LNCaP clone FGC (cell line): ENCODE results near the gene OXCT1.

Experiments
- DNase-seq: peaks from one replicate; pipeline ENCODE4 v3.0.0-alpha.2; 2011; ENCODE audit warnings: low read depth
- H3K4me3 ChIP-seq: 2 replicates; pipeline ENCODE4 v1.5.1; 2011; ENCODE audit warnings: mild to moderate bottlenecking, low read depth, low read length, control low read depth
- CTCF ChIP-seq: IDR thresholded peaks from 2 replicates; pipeline ENCODE4 v1.5.1; 2012; ENCODE audit warnings: mild to moderate bottlenecking; ENCODE audit not compliant: control insufficient read depth, insufficient read depth; ENCODE audit errors: extremely low read depth

The OXCT1 gene

GRCh38 chr5:41874512-41875060, 4.4 kb upstream of the OXCT1 start:
- DNase-seq: no peak
- no peak for TF ChIP-seq CTCF
- H3K4me3 ChIP-seq: no peak overlapping the region

GRCh38 chr5:41871852-41872251, 1.6 kb upstream of the OXCT1 start:
- H3K4me3 ChIP-seq: no peak overlapping the region
- peak; percentile 54 for DNase-seq
- no peak for TF ChIP-seq CTCF

GRCh38 chr5:41870627-41871048, 413 bp upstream of the OXCT1 start:
- no peak for DNase-seq
- H3K4me3 ChIP-seq: peak overlapping the region; percentile 85
- TF ChIP-seq CTCF: no peak

- no peak for DNase-seq
- peak overlapping the region; percentile 85 for H3K4me3 ChIP-seq
- no peak for TF ChIP-seq CTCF
These were observed 988 bp downstream of the OXCT1 start for GRCh38 chr5:41869151-41869723.

GRCh38 chr5:41863871-41864486, 6.2 kb downstream of the OXCT1 start:
- no peak overlapping the region for H3K4me3 ChIP-seq
- no peak for DNase-seq
- TF ChIP-seq CTCF: no peak

GRCh38 chr5:41858890-41859289, 11.3 kb downstream of the OXCT1 start:
- H3K4me3 ChIP-seq: no peak overlapping the region
- no peak for TF ChIP-seq CTCF
- DNase-seq: no peak

GRCh38 chr5:41857989-41858388, 12.2 kb downstream of the OXCT1 start:
- no peak for TF ChIP-seq CTCF
- no peak overlapping the region for H3K4me3 ChIP-seq
- DNase-seq: peak; percentile 84
